GM11168 (cell line): Measurements from ENCODE around the gene RGS3.
"Not testable (repeated sequence)": the region's sequence is repeated elsewhere in the genome, so short reads cannot be mapped to it uniquely, and the experiment has no call there.

Experiments used
- in situ Hi-C: fragments of 300-500 bp; cut with MboI; formaldehyde crosslinking; loops from one replicate; pipeline ENCODE4 v1.12.0; 2022; ENCODE audit warnings: low sequenced_read_pairs; ENCODE audit not compliant: unreplicated experiment

RGS3 gene

GRCh38 chr9:113463418-113464285 is at the start of gene RGS3:
Gene RGS3 (plus strand): TSS chr9:113463727. CDS start chr9:113463803, 76 bp downstream.
- in situ Hi-C loops: no loop called here

- in situ Hi-C loops: no loop called here
Observed at GRCh38 chr9:113416149-113416721, 47.3 kb upstream of the RGS3 start.

DNA sequence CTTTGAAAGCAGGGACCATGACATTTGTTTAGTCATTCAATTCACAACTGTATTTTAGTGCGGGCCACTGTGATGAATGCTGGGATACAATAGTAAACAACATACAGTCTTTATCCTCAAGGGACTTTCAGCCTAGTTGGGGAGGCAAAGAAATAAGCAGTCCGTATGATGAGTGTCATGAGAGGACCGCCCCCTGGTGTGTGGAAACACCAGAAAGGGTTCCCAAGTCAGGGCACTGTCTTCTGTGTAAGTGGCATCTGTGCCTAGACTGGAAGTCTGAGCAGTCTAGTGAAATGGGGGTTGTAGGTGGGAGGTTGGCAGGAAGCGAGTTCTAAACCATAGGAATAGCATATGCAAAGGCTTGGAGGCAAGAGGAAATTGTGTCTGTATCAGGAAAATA is 46.2 kb upstream of the RGS3 start:
- in situ Hi-C loops: no loop called here

DNA sequence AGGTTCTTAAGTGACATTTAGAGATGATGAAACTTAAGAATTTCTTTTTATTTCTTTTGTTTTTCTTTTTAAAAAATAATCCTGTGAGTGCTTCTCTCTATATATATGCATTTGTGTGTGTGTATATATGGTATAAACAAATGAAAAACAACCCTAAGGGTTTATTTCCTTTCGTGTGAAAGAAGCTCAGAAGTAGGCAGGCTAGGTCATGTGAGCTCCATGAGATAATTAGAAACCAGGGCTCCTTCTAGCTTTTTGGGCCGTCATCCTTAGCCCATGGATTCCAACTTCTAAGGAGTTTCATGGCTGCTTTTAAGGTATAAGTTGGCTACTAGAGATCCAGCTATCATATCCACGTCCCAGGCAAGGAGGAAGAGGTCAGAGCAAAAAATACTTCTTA is 41.8 kb upstream of the RGS3 start:
- in situ Hi-C loops: no loop called here

DNA sequence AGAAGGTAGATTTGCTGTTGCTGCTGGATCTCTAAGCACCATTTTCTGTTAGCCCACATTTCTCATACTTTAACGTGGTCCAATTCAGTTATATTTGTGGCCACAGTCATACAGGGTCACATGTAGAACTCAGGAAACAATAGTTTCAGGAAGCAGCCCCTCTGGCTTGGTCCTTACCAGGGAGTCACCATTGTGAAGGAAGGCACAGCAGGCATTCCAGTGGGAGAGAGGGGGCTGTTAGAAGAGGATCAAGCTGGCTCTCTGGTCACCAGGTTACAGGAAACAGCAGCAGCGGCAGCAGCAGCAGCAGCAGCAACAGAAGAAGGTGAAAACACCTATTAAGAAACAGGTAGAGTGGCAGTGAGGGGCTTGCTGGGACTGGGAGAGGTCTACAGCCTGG is 38.5 kb upstream of the RGS3 start:
- in situ Hi-C loops: no loop called here

- in situ Hi-C loops: no loop called here
Observed at GRCh38 chr9:113426701-113427100, 36.8 kb upstream of the RGS3 start.

- in situ Hi-C loops: no loop called here
Observed at GRCh38 chr9:113427629-113428028, 35.9 kb upstream of the RGS3 start.

GRCh38 chr9:113428062-113428615 is 35.4 kb upstream of the RGS3 start:
- in situ Hi-C loops: no loop called here

- in situ Hi-C loops: no loop called here
Observed at GRCh38 chr9:113431191-113431590, 32.3 kb upstream of the RGS3 start.

GRCh38 chr9:113436728-113437515 is 26.6 kb upstream of the RGS3 start:
- in situ Hi-C loops: no loop called here

- in situ Hi-C loops: not testable (repeated sequence)
Observed at GRCh38 chr9:113437716-113438115, 25.8 kb upstream of the RGS3 start.

- in situ Hi-C loops: no loop called here
Observed at GRCh38 chr9:113444736-113445135, 18.8 kb upstream of the RGS3 start.

DNA sequence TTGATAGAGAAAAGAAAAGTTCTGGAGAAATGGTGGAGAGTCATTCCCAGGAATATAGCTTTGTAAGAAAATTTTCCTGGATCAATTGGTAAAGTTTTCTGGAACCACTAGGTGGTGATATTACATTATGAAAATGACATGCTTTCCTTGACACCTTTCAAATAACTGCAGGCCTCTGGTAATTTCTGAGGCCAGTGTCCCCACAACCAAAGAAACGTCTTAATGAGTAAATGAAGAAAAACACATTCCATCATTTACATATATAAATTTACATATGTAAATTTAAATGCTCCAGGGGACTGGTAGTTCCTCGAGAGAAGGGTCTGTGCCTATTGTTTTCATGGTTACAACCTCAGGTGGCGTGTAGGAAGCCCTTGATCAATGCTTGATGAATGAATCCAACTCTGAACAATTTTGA is 17.2 kb upstream of the RGS3 start:
- in situ Hi-C loops: no loop called here

- in situ Hi-C loops: no loop called here
Observed at GRCh38 chr9:113449376-113449775, 14.2 kb upstream of the RGS3 start.

GRCh38 chr9:113452113-113452605 is 11.4 kb upstream of the RGS3 start:
- in situ Hi-C loops: loop anchor here (5.0 kb wide), 1 partner anchor 205 kb away; no protein-coding TSS in a partner anchor

- in situ Hi-C loops: loop anchor here (5.0 kb wide), 1 partner anchor 202 kb away; no protein-coding TSS in a partner anchor
Observed at GRCh38 chr9:113454914-113455761, 8.4 kb upstream of the RGS3 start.

- in situ Hi-C loops: no loop called here
Observed at GRCh38 chr9:113456235-113456634, 7.3 kb upstream of the RGS3 start.

DNA sequence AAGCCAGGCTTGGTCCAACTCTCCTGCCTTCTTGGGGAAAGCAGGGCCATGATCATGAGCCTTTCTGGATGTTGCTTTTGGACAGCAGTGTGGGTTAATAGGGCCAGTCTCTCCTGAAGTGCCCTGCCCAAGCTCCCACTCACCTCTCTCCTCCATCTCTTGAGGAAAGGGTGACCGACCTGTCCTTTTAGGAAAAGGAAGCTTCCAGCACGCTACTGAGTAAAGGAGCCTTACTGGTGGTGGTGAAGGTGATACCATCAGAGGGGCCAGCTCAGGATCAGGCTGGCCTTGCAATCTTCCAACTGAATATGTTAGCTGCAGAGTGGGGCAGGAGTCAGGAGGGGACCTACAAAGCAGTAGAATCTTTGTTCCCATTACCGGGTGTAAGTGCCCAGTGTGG is 2.2 kb upstream of the RGS3 start:
- in situ Hi-C loops: no loop called here

- in situ Hi-C loops: no loop called here
Observed at GRCh38 chr9:113461943-113462342, 1.6 kb upstream of the RGS3 start.
